IPS DF 6.9 (cell line): ENCODE data around the gene AMFR.
"Not testable (repeated sequence)": the region's sequence is repeated elsewhere in the genome, so short reads cannot be mapped to it uniquely, and the experiment has no call there.

Source experiments
- DNase-seq: peaks from one replicate; pipeline ENCODE4 v3.0.0-alpha.2; 2013; ENCODE audit warnings: low read depth, low spot score
- H3K27ac ChIP-seq: one replicate; pipeline ENCODE4 v1.5.1; 2013; ENCODE audit warnings: low read length, control low read depth
- H3K27me3 ChIP-seq: 2 replicates; pipeline ENCODE4 v1.6.1; 2013; ENCODE audit warnings: mild to moderate bottlenecking, low read length; ENCODE audit not compliant: control insufficient read depth, insufficient read depth
- H3K36me3 ChIP-seq: 2 replicates; pipeline ENCODE4 v1.6.1; 2013; ENCODE audit warnings: low read length; ENCODE audit not compliant: control insufficient read depth, insufficient read depth
- H3K4me1 ChIP-seq: 2 replicates; pipeline ENCODE4 v1.6.1; 2013; ENCODE audit warnings: low read length; ENCODE audit not compliant: control insufficient read depth, insufficient read depth
- H3K4me3 ChIP-seq: 2 replicates; pipeline ENCODE4 v1.5.1; 2013; ENCODE audit warnings: mild to moderate bottlenecking, low read length
- H3K9me3 ChIP-seq: 2 replicates; pipeline ENCODE4 v1.6.1; 2013; ENCODE audit warnings: low read length, inconsistent platforms; ENCODE audit not compliant: control insufficient read depth, insufficient read depth
- WGBS: extraction: QIAGEN DNeasy Blood & Tissue Kit; methylation state at CpG from one replicate; pipeline ENCODE4 v1.1.7; 2013; ENCODE audit warnings: mixed read lengths, missing lambda C conversion rate; ENCODE audit not compliant: insufficient read length, insufficient coverage; 5-methylcytosine and 5-hydroxymethylcytosine counted together

AMFR gene

DNA sequence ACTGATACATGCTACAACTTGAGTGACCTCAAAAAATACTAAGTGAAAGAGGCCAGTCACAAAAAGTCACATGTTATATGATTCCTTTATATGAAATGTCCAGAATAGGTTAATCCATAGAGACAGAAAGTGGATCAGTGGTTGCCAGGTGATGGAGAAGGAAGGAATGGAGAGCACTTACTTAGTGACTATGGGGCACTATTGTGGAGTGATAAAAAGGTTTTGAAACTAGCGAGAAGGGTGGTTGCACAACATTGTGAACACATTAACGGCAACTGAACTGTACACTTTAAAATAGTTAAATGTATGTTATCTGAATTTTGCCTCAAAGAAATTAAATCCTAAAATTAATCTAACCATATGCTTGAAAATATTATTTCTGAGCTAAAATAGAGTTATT is 25.9 kb downstream of the AMFR start:
- no peak overlapping the region for H3K4me3 ChIP-seq
- no peaks in the 10 kb centered on the region for H3K27me3 ChIP-seq
- DNase-seq: no peak
- no peak overlapping the region for H3K27ac ChIP-seq
- no CpG with 5 or more reads among the region's 2 CpGs for WGBS
- H3K36me3 ChIP-seq: peaks cover 2% of the 10 kb centered on the region; the same call in 1 of the 2 replicates
- no peaks in the 10 kb centered on the region for H3K9me3 ChIP-seq
- no peaks in the 10 kb centered on the region for H3K4me1 ChIP-seq

DNA sequence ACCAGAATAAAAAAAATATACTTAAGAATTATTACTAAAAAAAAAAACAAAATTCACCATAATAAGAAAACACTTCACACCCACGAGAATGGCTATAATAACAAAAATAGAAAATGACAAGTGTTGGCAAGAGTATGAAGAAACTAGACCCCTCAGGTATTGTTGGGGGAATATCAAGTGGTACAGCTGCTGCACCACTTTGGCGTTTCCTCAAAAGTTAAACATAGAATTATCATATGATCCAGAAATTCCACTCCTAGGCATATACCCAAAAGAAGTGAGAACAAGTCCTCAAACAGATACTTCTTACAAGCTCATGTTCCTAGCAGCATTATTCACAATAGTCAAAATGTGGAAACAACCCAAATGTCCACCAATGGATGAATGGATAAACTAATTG is 26.3 kb downstream of the AMFR start:
- H3K27ac ChIP-seq: no peak overlapping the region
- peaks cover 2% of the 10 kb centered on the region; the same call in 1 of the 2 replicates for H3K36me3 ChIP-seq
- H3K9me3 ChIP-seq: no peaks in the 10 kb centered on the region
- H3K27me3 ChIP-seq: no peaks in the 10 kb centered on the region
- WGBS: no CpG with 5 or more reads among the region's 2 CpGs
- no peaks in the 10 kb centered on the region for H3K4me1 ChIP-seq
- no peak overlapping the region for H3K4me3 ChIP-seq
- no peak for DNase-seq

DNA sequence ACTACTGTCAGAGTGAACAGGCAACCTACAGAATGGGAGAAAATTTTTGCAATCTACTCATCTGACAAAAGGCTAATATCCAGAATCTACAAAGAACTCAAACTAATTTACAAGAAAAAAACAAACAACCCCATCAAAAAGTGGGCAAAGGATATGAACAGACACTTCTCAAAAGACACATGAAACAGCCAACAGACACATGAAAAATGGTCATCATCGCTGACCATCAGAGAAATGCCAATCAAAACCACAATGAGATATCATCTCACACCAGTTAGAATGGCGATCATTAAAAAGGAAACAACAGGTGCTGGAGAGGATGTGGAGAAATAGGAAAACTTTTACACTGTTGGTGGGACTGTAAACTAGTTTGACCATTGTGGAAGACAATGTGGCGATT is 28.6 kb downstream of the AMFR start:
- not testable (repeated sequence) for H3K4me1 ChIP-seq, H3K27me3 ChIP-seq, DNase-seq, H3K4me3 ChIP-seq, H3K9me3 ChIP-seq, H3K36me3 ChIP-seq, H3K27ac ChIP-seq
- no CpG with 5 or more reads among the region's 3 CpGs for WGBS

GRCh38 chr16:56389554-56389953 is 35.8 kb downstream of the AMFR start:
- Histone ChIP-seq H3K4me1 (no peaks in the 10 kb centered on the region), H3K9me3 (no peaks in the 10 kb centered on the region), H3K27ac (no peak overlapping the region), H3K36me3 (no peaks in the 10 kb centered on the region; the same call in 1 of the 2 replicates), H3K27me3 (no peaks in the 10 kb centered on the region), H3K4me3 (no peak overlapping the region)
- DNase-seq: no peak
- WGBS: no CpG with 5 or more reads among the region's 3 CpGs

GRCh38 chr16:56388209-56388608 is 37.1 kb downstream of the AMFR start:
- H3K36me3 ChIP-seq: no peaks in the 10 kb centered on the region; the same call in 1 of the 2 replicates
- H3K4me3 ChIP-seq: no peak overlapping the region
- H3K27me3 ChIP-seq: no peaks in the 10 kb centered on the region
- no peaks in the 10 kb centered on the region for H3K4me1 ChIP-seq
- H3K27ac ChIP-seq: no peak overlapping the region
- H3K9me3 ChIP-seq: no peaks in the 10 kb centered on the region
- no peak for DNase-seq

- Histone ChIP-seq H3K4me1 (no peaks in the 10 kb centered on the region), H3K27ac (no peak overlapping the region), H3K36me3 (no peaks in the 10 kb centered on the region; the same call in 1 of the 2 replicates), H3K4me3 (no peak overlapping the region), H3K9me3 (no peaks in the 10 kb centered on the region), H3K27me3 (no peaks in the 10 kb centered on the region)
- DNase-seq: no peak
- no CpG with 5 or more reads among the region's 3 CpGs for WGBS
Observed at GRCh38 chr16:56387396-56387795, 37.9 kb downstream of the AMFR start.

DNA sequence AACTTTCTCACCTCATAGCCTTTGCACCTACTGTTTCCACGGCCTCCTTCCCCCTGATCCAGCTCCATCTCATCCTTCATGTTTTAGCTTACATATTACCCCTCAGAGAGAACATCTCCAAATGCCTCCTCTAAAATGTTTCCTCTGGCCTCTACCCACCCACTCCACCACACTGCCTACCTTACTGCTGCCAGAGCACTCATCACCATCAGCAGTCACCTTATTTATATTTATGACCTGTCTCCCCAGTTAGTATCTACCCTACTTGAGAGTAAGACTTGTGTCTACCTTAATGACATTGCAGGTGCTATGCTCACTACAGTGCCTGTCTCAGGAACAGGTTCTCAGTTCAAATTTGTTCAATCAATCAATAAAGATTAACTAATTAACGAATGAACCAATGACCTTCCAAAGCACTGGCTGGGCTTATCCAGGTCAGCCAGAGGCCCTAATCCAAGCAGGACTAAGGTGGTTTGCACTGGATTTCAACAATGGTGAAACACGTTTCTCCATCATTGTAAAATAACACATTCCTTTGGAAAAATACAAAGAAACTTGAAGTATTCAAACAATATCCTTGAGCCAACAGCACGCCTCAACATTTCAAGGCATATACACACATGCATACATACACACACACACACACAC is 41.1 kb downstream of the AMFR start:
- DNase-seq: no peak
- no peaks in the 10 kb centered on the region; the same call in 1 of the 2 replicates for H3K36me3 ChIP-seq
- no CpG with 5 or more reads among the region's 4 CpGs for whole genome bisulfite sequencing
- H3K27me3 ChIP-seq: no peaks in the 10 kb centered on the region
- H3K4me3 ChIP-seq: no peak overlapping the region
- no peak overlapping the region for H3K27ac ChIP-seq
- H3K9me3 ChIP-seq: no peaks in the 10 kb centered on the region; the same call in 1 of the 2 replicates
- H3K4me1 ChIP-seq: no peaks in the 10 kb centered on the region; the same call in 1 of the 2 replicates

GRCh38 chr16:56382901-56383355 is 42.4 kb downstream of the AMFR start:
- Histone ChIP-seq H3K4me3 (no peak overlapping the region), H3K9me3 (no peaks in the 10 kb centered on the region; the same call in 1 of the 2 replicates), H3K4me1 (no peaks in the 10 kb centered on the region; the same call in 1 of the 2 replicates), H3K27me3 (no peaks in the 10 kb centered on the region), H3K36me3 (no peaks in the 10 kb centered on the region), H3K27ac (no peak overlapping the region)
- no peak for DNase-seq
- WGBS: no CpG with 5 or more reads among the region's 5 CpGs

- H3K36me3 ChIP-seq: no peaks in the 10 kb centered on the region
- H3K4me1 ChIP-seq: no peaks in the 10 kb centered on the region; the same call in 1 of the 2 replicates
- no peaks in the 10 kb centered on the region; the same call in 1 of the 2 replicates for H3K9me3 ChIP-seq
- no peak overlapping the region for H3K27ac ChIP-seq
- no peaks in the 10 kb centered on the region for H3K27me3 ChIP-seq
- WGBS: no CpG with 5 or more reads among the region's 4 CpGs
- H3K4me3 ChIP-seq: no peak overlapping the region
- DNase-seq: no peak
Observed at GRCh38 chr16:56382459-56382858, 42.9 kb downstream of the AMFR start.

DNA sequence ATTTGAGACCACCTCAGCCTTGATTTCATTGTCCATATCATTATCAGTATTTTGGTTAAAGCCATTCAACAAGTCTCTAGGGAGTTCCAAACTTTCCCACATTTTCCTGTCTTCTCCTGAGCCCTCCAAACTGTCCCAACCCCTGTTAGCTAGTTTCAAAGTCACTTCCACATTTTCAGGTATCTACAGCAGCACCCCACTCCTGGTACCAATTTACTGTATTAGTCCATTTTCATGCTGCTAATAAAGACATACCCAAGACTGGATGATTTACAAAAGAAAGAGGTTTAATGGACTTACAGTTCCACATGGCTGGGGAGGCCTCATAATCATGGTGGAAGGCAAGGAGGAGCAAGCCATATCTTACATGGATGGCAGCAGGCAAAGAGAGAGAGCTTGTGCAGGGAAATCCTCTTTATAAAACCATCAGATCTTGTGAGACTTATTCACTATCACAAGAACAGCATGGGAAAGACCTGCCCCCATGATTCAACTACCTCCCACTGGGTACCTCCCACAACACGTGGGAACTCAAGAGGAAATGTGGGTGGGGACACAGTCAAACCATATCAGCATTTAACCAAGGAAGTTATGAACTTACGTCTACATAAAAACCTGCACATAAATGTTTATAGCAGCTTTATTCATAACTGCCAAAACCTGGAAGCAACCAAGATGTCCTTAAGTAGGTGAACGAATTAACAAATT is 44.4 kb downstream of the AMFR start:
- not testable (repeated sequence) for DNase-seq, H3K4me3 ChIP-seq, H3K27ac ChIP-seq, H3K36me3 ChIP-seq, H3K27me3 ChIP-seq, H3K4me1 ChIP-seq, H3K9me3 ChIP-seq
- no CpG with 5 or more reads among the region's 3 CpGs for WGBS
